Measurements from ENCODE around the gene PLCZ1.
"Not testable (repeated sequence)": the region's sequence is repeated elsewhere in the genome, so short reads cannot be mapped to it uniquely, and the experiment has no call there.

Gene PLCZ1

GRCh38 chr12:18737819-18738218 is at the start of gene PLCZ1, which contains the start of gene CAPZA3:
Gene PLCZ1 (minus strand): TSS chr12:18738012. CDS start chr12:18737371, 641 bp downstream.
Gene CAPZA3 (plus strand): TSS chr12:18738119. CDS start chr12:18738269, 150 bp downstream.
- no peak for DNase-seq (ENCODE audit: low read depth in 2 of 2, low spot score in 1 of 2)

GRCh38 chr12:18785465-18785864 is 47.7 kb upstream of the PLCZ1 start:
- DNase-seq (ENCODE audit: low read depth in 2 of 2, low spot score in 1 of 2), result not testable (repeated sequence)

GRCh38 chr12:18782827-18783226 is 45.0 kb upstream of the PLCZ1 start:
- no peak for DNase-seq (ENCODE audit: low read depth in 2 of 2, low spot score in 1 of 2)

- not testable (repeated sequence) for DNase-seq (ENCODE audit: low read depth in 2 of 2, low spot score in 1 of 2)
These were observed 28.7 kb upstream of the PLCZ1 start for GRCh38 chr12:18766479-18766878.

- no peak for DNase-seq (ENCODE audit: low read depth in 2 of 2, low spot score in 1 of 2)
These were observed 17.5 kb upstream of the PLCZ1 start for GRCh38 chr12:18755341-18755740.

- DNase-seq (ENCODE audit: low read depth in 2 of 2, low spot score in 1 of 2), result no peak
These were observed 16.4 kb upstream of the PLCZ1 start for GRCh38 chr12:18754124-18754707.

- DNase-seq (ENCODE audit: low read depth in 2 of 2, low spot score in 1 of 2), result no peak
These were observed 15.8 kb upstream of the PLCZ1 start for GRCh38 chr12:18753481-18754123.

- DNase-seq (ENCODE audit: low read depth in 2 of 2, low spot score in 1 of 2), result no peak
These were observed 15.1 kb upstream of the PLCZ1 start for GRCh38 chr12:18752947-18753346.

- no peak for DNase-seq (ENCODE audit: low read depth in 2 of 2, low spot score in 1 of 2)
These were observed 14.6 kb upstream of the PLCZ1 start for GRCh38 chr12:18752280-18752920.

- DNase-seq (ENCODE audit: low read depth in 2 of 2, low spot score in 1 of 2), result no peak
These were observed 14.1 kb upstream of the PLCZ1 start for GRCh38 chr12:18751866-18752265.

GRCh38 chr12:18750085-18750484 is 12.3 kb upstream of the PLCZ1 start:
- DNase-seq (ENCODE audit: low read depth in 2 of 2, low spot score in 1 of 2), result no peak

- no peak for DNase-seq (ENCODE audit: low read depth in 2 of 2, low spot score in 1 of 2)
These were observed 11.7 kb upstream of the PLCZ1 start for GRCh38 chr12:18749386-18749957.

GRCh38 chr12:18747895-18748294 is 10.1 kb upstream of the PLCZ1 start:
- DNase-seq (ENCODE audit: low read depth in 2 of 2, low spot score in 1 of 2), result no peak

- no peak for DNase-seq (ENCODE audit: low read depth in 2 of 2, low spot score in 1 of 2)
These were observed 6.7 kb downstream of the PLCZ1 start for GRCh38 chr12:18731156-18731555.

- DNase-seq (ENCODE audit: low read depth in 2 of 2, low spot score in 1 of 2), result no peak
These were observed 14.1 kb downstream of the PLCZ1 start for GRCh38 chr12:18723752-18724151.

GRCh38 chr12:18721452-18721851 is 16.4 kb downstream of the PLCZ1 start:
- DNase-seq (ENCODE audit: low read depth in 2 of 2, low spot score in 1 of 2), result no peak

GRCh38 chr12:18720690-18721089 is 17.1 kb downstream of the PLCZ1 start:
- no peak for DNase-seq (ENCODE audit: low read depth in 2 of 2, low spot score in 1 of 2)

GRCh38 chr12:18719922-18720510 is 17.8 kb downstream of the PLCZ1 start:
- no peak for DNase-seq (ENCODE audit: low read depth in 2 of 2, low spot score in 1 of 2)

GRCh38 chr12:18718462-18718861 is 19.4 kb downstream of the PLCZ1 start:
- no peak for DNase-seq (ENCODE audit: low read depth in 2 of 2, low spot score in 1 of 2)

GRCh38 chr12:18716236-18716635 is 21.6 kb downstream of the PLCZ1 start:
- no peak for DNase-seq (ENCODE audit: low read depth in 2 of 2, low spot score in 1 of 2)

- DNase-seq (ENCODE audit: low read depth in 2 of 2, low spot score in 1 of 2), result no peak
These were observed 31.0 kb downstream of the PLCZ1 start for GRCh38 chr12:18706798-18707197.

GRCh38 chr12:18703911-18704310 is 33.9 kb downstream of the PLCZ1 start:
- no peak for DNase-seq (ENCODE audit: low read depth in 2 of 2, low spot score in 1 of 2)

All from stimulated activated CD8-positive, alpha-beta memory T cell treated with anti-CD3 and anti-CD28 coated beads, Interleukin-4, amount 100 ng/mL, for 1 hour (primary cell).